Pons (tissue), 1 donor: Measurements from ENCODE around the gene CBX5.
"Not testable (repeated sequence)": the region's sequence is repeated elsewhere in the genome, so short reads cannot be mapped to it uniquely, and the experiment has no call there.

ENCODE experiments used
- DNase-seq: peaks from one replicate; pipeline ENCODE4 v3.0.0-alpha.2; 2016; ENCODE audit warnings: low spot score

The CBX5 gene

GRCh38 chr12:54265364-54265812 is 14.5 kb downstream of the CBX5 start:
- no peak for DNase-seq

GRCh38 chr12:54262403-54262925 is 17.5 kb downstream of the CBX5 start:
- DNase-seq: no peak

GRCh38 chr12:54261815-54262402 is 18.0 kb downstream of the CBX5 start:
- no peak for DNase-seq

- peak; percentile 92 for DNase-seq
Observed at GRCh38 chr12:54259194-54260011, 20.5 kb downstream of the CBX5 start.

GRCh38 chr12:54258201-54258681 is 21.7 kb downstream of the CBX5 start:
- DNase-seq: peak; percentile 77

GRCh38 chr12:54257332-54257731 is 22.6 kb downstream of the CBX5 start:
- no peak for DNase-seq

GRCh38 chr12:54253240-54253639 is 26.7 kb downstream of the CBX5 start:
- no peak for DNase-seq

GRCh38 chr12:54251667-54252284 is 28.1 kb downstream of the CBX5 start:
- DNase-seq: peak; percentile 46

- no peak for DNase-seq
Observed at GRCh38 chr12:54249489-54249888, 30.4 kb downstream of the CBX5 start.

- no peak for DNase-seq
Observed at GRCh38 chr12:54246011-54246641, 33.8 kb downstream of the CBX5 start.

GRCh38 chr12:54240971-54241588 is 38.8 kb downstream of the CBX5 start:
- DNase-seq: no peak

- no peak for DNase-seq
Observed at GRCh38 chr12:54240129-54240528, 39.8 kb downstream of the CBX5 start.

- DNase-seq: no peak
Observed at GRCh38 chr12:54239620-54240019, 40.3 kb downstream of the CBX5 start.

GRCh38 chr12:54238531-54238930 is 41.4 kb downstream of the CBX5 start:
- DNase-seq: no peak

- no peak for DNase-seq
Observed at GRCh38 chr12:54232790-54233189, 47.1 kb downstream of the CBX5 start.

GRCh38 chr12:54231269-54231668 is 48.7 kb downstream of the CBX5 start:
- DNase-seq: not testable (repeated sequence)

- no peak for DNase-seq
Observed at GRCh38 chr12:54230555-54230954, 49.4 kb downstream of the CBX5 start.

- DNase-seq: no peak
Observed at GRCh38 chr12:54229624-54230212, 50.2 kb downstream of the CBX5 start.

GRCh38 chr12:54228471-54228870 is 51.5 kb downstream of the CBX5 start:
- no peak for DNase-seq

GRCh38 chr12:54227927-54228326 is 52.0 kb downstream of the CBX5 start:
- DNase-seq: not testable (repeated sequence)

GRCh38 chr12:54227376-54227775 is 52.5 kb downstream of the CBX5 start:
- no peak for DNase-seq
